ENCODE data around the gene TRABD2B.

DNA sequence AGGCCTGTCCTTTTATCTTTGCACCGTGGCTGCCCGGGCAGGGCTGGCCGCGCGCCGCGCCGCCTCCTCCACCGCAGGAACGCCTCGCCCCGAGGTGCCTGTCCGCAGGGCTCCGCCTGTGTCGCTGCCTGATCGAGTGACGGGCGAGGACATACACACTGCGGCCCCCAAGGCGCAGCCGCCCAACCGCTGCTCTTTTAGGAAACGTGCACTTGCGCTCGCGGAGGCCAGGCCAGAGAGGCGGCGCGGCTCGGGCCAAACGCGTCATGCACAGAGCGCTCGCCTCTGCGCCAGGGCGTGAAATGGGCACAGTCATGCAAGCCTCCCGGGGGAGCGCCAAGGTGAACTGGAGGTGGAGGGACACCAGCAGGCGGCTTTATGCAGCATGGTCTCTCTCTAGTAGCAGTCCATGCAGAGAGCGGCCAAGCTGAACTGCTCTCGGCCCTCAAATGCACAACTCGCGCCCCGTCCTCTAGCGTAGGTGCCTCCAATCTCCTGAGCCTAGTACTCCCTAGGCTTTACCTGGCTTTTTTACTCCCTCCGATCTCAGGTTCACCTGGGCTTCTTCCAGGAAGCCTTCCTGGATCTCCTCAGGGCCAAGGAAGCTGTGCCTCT lies 12.9 kb downstream of the TRABD2B start:
- TF ChIP-seq, protein P1, sequence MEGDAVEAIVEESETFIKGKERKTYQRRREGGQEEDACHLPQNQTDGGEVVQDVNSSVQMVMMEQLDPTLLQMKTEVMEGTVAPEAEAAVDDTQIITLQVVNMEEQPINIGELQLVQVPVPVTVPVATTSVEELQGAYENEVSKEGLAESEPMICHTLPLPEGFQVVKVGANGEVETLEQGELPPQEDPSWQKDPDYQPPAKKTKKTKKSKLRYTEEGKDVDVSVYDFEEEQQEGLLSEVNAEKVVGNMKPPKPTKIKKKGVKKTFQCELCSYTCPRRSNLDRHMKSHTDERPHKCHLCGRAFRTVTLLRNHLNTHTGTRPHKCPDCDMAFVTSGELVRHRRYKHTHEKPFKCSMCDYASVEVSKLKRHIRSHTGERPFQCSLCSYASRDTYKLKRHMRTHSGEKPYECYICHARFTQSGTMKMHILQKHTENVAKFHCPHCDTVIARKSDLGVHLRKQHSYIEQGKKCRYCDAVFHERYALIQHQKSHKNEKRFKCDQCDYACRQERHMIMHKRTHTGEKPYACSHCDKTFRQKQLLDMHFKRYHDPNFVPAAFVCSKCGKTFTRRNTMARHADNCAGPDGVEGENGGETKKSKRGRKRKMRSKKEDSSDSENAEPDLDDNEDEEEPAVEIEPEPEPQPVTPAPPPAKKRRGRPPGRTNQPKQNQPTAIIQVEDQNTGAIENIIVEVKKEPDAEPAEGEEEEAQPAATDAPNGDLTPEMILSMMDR (conservative IDR thresholded peaks at IDR 0.05 in 1 of 2, IDR thresholded peaks at IDR 0.05 in 1 of 2; ENCODE audit: low read depth in 1 of 2, low read length in 2 of 2), result no peak
- no peak for TF ChIP-seq EZH2 (IDR thresholded peaks at IDR 0.05; ENCODE audit: low read length, missing control alignments)
